Hepatocyte (in vitro differentiated cells): ENCODE data around the gene PIGN. TPM values are rescaled to one million over a fixed set of nuclear protein-coding genes. Genes with fewer than 3 reads are reported as not detected.

ENCODE experiments used
- DNase-seq: peaks from one replicate; pipeline ENCODE4 v3.0.0-alpha.2; 2016; ENCODE audit warnings: low spot score
- H2AFZ ChIP-seq: fragments of 200-600 bp; sonication (generic); 2 replicates; pipeline ENCODE4 v1.6.0; 2016; ENCODE audit warnings: antibody characterized with exemption, mild to moderate bottlenecking
- H3K27ac ChIP-seq: fragments of 200-600 bp; sonication (generic); 2 replicates; pipeline ENCODE4 v1.5.1; 2016; ENCODE audit warnings: mild to moderate bottlenecking
- H3K27me3 ChIP-seq: fragments of 200-600 bp; sonication (generic); 2 replicates; pipeline ENCODE4 v1.6.1; 2016
- H3K36me3 ChIP-seq: fragments of 200-600 bp; sonication (generic); replicated peaks from 2 replicates; pipeline ENCODE4 v1.5.1; 2016; ENCODE audit warnings: low read depth; ENCODE audit not compliant: insufficient read depth
- H3K4me1 ChIP-seq: fragments of 200-600 bp; sonication (generic); 2 replicates; pipeline ENCODE4 v1.5.1; 2016; ENCODE audit warnings: mild to moderate bottlenecking, moderate library complexity; ENCODE audit not compliant: insufficient read depth
- H3K4me2 ChIP-seq: fragments of 200-600 bp; sonication (generic); 2 replicates; pipeline ENCODE4 v1.6.0; 2016
- H3K4me3 ChIP-seq: fragments of 200-600 bp; sonication (generic); 2 replicates; pipeline ENCODE4 v1.5.1; 2016; ENCODE audit warnings: mild to moderate bottlenecking
- H3K79me2 ChIP-seq: fragments of 200-600 bp; sonication (generic); 2 replicates; pipeline ENCODE4 v1.6.0; 2017; ENCODE audit warnings: mild to moderate bottlenecking
- H3K9me2 ChIP-seq: fragments of 200-600 bp; sonication (generic); replicated peaks from 2 replicates; pipeline ENCODE4 v1.6.0; 2017; ENCODE audit warnings: mild to moderate bottlenecking; ENCODE audit not compliant: insufficient read depth
- H3K9me3 ChIP-seq: fragments of 200-600 bp; sonication (generic); 2 replicates; pipeline ENCODE4 v1.5.1; 2016; ENCODE audit warnings: low read depth, mild to moderate bottlenecking
- H4K20me1 ChIP-seq: fragments of 200-600 bp; sonication (generic); 2 replicates; pipeline ENCODE4 v1.6.0; 2016; ENCODE audit warnings: mild to moderate bottlenecking; ENCODE audit not compliant: insufficient read depth, poor library complexity, severe bottlenecking
- CTCF ChIP-seq: fragments of 200-600 bp; sonication (generic); IDR thresholded peaks from 2 replicates; pipeline ENCODE4 v1.5.1; 2016; ENCODE audit warnings: antibody characterized with exemption, mild to moderate bottlenecking; ENCODE audit not compliant: poor library complexity
- EZH2 ChIP-seq: fragments of 200-600 bp; sonication (generic); IDR thresholded peaks from 2 replicates; pipeline ENCODE4 v1.6.1; 2016; ENCODE audit warnings: antibody characterized with exemption, mild to moderate bottlenecking, borderline replicate concordance
- EZH2phosphoT487 ChIP-seq: fragments of 200-600 bp; sonication (generic); IDR thresholded peaks from one replicate; pipeline ENCODE4 v1.6.1; 2018; ENCODE audit warnings: antibody characterized with exemption, mild to moderate bottlenecking, low read depth, moderate library complexity; ENCODE audit not compliant: unreplicated experiment, severe bottlenecking
- WGBS: methylation state at CpG from one replicate; pipeline ENCODE4 v1.1.6; 2016; ENCODE audit warnings: low lambda C conversion rate; ENCODE audit errors: missing lambda C conversion rate; 5-methylcytosine and 5-hydroxymethylcytosine counted together
- polyA plus RNA-seq: library from polyadenylated mRNA; unstranded; fragments of >200 nt; fragmentation: Nextera tagmentation; extraction: Ambion mirVana; gene quantifications from 2 replicates; pipeline ENCODE4 v1.2.1, GENCODE V29; 2016
- total RNA-seq: library from RNA; depleted of rRNA; stranded (reverse); fragments of >200 nt; gene quantifications from 2 replicates; pipeline ENCODE4 v1.2.3, GENCODE V29; 2014

The PIGN gene
- total and polyA plus RNA-seq, 2 experiments from 2014 or later = 18.9 to 42.9 TPM

- no peaks in the 10 kb centered on the region for H3K9me2 ChIP-seq
- no peak overlapping the region for H2AFZ ChIP-seq
- TF ChIP-seq EZH2 = no peak
- no peak for TF ChIP-seq EZH2phosphoT487
- no peak for TF ChIP-seq CTCF
- no peaks in the 10 kb centered on the region for H3K36me3 ChIP-seq
- H3K4me1 ChIP-seq = no peaks in the 10 kb centered on the region
- H3K27ac ChIP-seq = no peak overlapping the region
- H3K27me3 ChIP-seq = no peaks in the 10 kb centered on the region
- WGBS = 92% methylated on average over 4 of the region's 4 CpGs
- H3K79me2 ChIP-seq = no peaks in the 10 kb centered on the region
- H3K9me3 ChIP-seq = peaks cover 10% of the 10 kb centered on the region
- no peak overlapping the region for H3K4me3 ChIP-seq
- no peak overlapping the region for H3K4me2 ChIP-seq
- DNase-seq = no peak
- H4K20me1 ChIP-seq = no peaks in the 10 kb centered on the region
Measured at GRCh38 chr18:62097698-62098097, 89.2 kb downstream of the PIGN start.

GRCh38 chr18:62091487-62092120, 95.3 kb downstream of the PIGN start:
- H3K4me2 ChIP-seq = no peak overlapping the region
- TF ChIP-seq EZH2phosphoT487 = no peak
- no peak for TF ChIP-seq CTCF
- TF ChIP-seq EZH2 = no peak
- H3K4me1 ChIP-seq = no peaks in the 10 kb centered on the region
- H3K9me2 ChIP-seq = no peaks in the 10 kb centered on the region
- H2AFZ ChIP-seq = no peak overlapping the region
- H3K27me3 ChIP-seq = no peaks in the 10 kb centered on the region
- H3K36me3 ChIP-seq = no peaks in the 10 kb centered on the region
- H4K20me1 ChIP-seq = no peaks in the 10 kb centered on the region
- DNase-seq = no peak
- no peaks in the 10 kb centered on the region for H3K79me2 ChIP-seq
- H3K9me3 ChIP-seq = no peaks in the 10 kb centered on the region
- WGBS = 64% methylated on average over 5 of the region's 5 CpGs
- H3K4me3 ChIP-seq = no peak overlapping the region
- H3K27ac ChIP-seq = no peak overlapping the region

- H3K9me2 ChIP-seq = no peaks in the 10 kb centered on the region
- H3K36me3 ChIP-seq = no peaks in the 10 kb centered on the region
- H2AFZ ChIP-seq = no peak overlapping the region
- H3K27me3 ChIP-seq = no peaks in the 10 kb centered on the region
- H4K20me1 ChIP-seq = no peaks in the 10 kb centered on the region
- H3K27ac ChIP-seq = no peak overlapping the region
- TF ChIP-seq CTCF = no peak
- TF ChIP-seq EZH2 = no peak
- no peak for TF ChIP-seq EZH2phosphoT487
- H3K4me3 ChIP-seq = no peak overlapping the region
- no peak for DNase-seq
- H3K79me2 ChIP-seq = no peaks in the 10 kb centered on the region
- no peaks in the 10 kb centered on the region for H3K4me1 ChIP-seq
- H3K4me2 ChIP-seq = no peak overlapping the region
- no peaks in the 10 kb centered on the region for H3K9me3 ChIP-seq
Measured at GRCh38 chr18:62089174-62089573, 97.7 kb downstream of the PIGN start.
